A549 (cell line): Measurements from ENCODE around the gene SYT15.

ENCODE experiments used
- CEBPB ChIP-seq, 2 experiments: fragments of >200 bp in 1 of 2; sonication (Bioruptor Twin) in 1 of 2; formaldehyde crosslinking in 1 of 2; IDR thresholded peaks; 2 replicates each; pipeline ENCODE4 v1.6.1; 2012 to 2016
- CHD4 ChIP-seq: fragments of 200-600 bp; sonication (generic); IDR thresholded peaks from 2 replicates; pipeline ENCODE4 v1.6.1; 2016; ENCODE audit warnings: antibody characterized with exemption, mild to moderate bottlenecking, borderline replicate concordance
- EP300 ChIP-seq, 2 experiments: fragments of >200 bp; sonication (Bioruptor Twin); formaldehyde crosslinking; IDR thresholded peaks; 2 replicates in 1 of 2; 3 replicates in 1 of 2; pipeline ENCODE4 v1.6.1; 2016 to 2017
- FOXS1 ChIP-seq: fragments of 250-450 bp; sonication (Bioruptor Pico); IDR thresholded peaks from 2 replicates; pipeline ENCODE4 v1.5.0; 2020; ENCODE audit warnings: mild to moderate bottlenecking, moderate library complexity
- JUN ChIP-seq, 2 experiments: fragments of >200 bp; sonication (Bioruptor Twin); formaldehyde crosslinking; IDR thresholded peaks; 2 replicates in 1 of 2; 3 replicates in 1 of 2; pipeline ENCODE4 v1.6.1; 2016 to 2017
- MAFK ChIP-seq: fragments of 450-650 bp; IDR thresholded peaks from 2 replicates; pipeline ENCODE4 v1.6.1; 2014; ENCODE audit not compliant: partially characterized antibody
- PHF8 ChIP-seq: fragments of 200-600 bp; sonication (generic); IDR thresholded peaks from 2 replicates; pipeline ENCODE4 v1.6.1; 2016; ENCODE audit warnings: low read depth, mild to moderate bottlenecking, antibody characterized with exemption, moderate library complexity, borderline replicate concordance
- POLR2A ChIP-seq: IDR thresholded peaks from 2 replicates; pipeline ENCODE4 v1.6.1; 2012; ENCODE audit warnings: mild to moderate bottlenecking, low read length
- RARB ChIP-seq: fragments of 250-450 bp; sonication (Bioruptor Pico); IDR thresholded peaks from 2 replicates; pipeline ENCODE4 v1.8.0; 2021; ENCODE audit warnings: mild to moderate bottlenecking, moderate library complexity
- TF ChIP-seq, protein P1 (sequence below): fragments of >200 bp; sonication (Bioruptor Twin); formaldehyde crosslinking; IDR thresholded peaks from 3 replicates; pipeline ENCODE4 v1.5.1; 2016

DNA sequence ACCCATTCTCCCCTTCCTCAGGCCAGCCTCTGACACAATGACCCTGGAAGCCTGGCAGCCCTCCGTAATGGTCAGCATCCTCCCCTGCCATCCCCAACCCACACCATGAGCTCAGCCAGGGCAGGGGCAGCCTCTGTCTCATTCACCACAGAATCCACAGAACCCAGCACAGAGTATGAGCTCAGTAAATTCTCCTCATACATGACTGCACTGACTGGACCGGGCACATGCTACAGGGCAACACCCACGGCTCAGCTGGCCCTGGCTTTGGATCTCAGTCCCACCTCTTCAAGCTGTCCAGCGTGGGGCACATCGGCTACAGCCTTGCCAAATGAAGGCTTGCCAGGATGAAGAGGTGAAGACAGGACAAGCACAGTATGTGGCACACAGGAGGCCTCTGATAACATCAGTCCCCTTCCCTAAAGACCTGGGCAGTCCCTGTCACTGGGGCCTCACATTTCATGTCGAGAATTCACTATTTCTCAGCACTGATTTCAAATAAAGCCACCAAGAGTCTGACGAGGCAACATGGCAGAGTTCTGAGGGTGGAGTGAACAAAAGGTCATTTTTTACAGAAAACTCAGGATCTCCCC is 30.3 kb upstream of the SYT15 start:
- TF ChIP-seq CHD4 (no peak), MAFK (no peak), POLR2A (no peak), JUN (IDR thresholded peaks at IDR 0.05) (no peak), EP300 (IDR thresholded peaks at IDR 0.05) (no peak), RARB (CRISPR knock-in tag) (no peak), CEBPB (IDR thresholded peaks at IDR 0.05) (no peak), PHF8 (no peak), FOXS1 (CRISPR knock-in tag) (no peak)
- TF ChIP-seq, protein P1, sequence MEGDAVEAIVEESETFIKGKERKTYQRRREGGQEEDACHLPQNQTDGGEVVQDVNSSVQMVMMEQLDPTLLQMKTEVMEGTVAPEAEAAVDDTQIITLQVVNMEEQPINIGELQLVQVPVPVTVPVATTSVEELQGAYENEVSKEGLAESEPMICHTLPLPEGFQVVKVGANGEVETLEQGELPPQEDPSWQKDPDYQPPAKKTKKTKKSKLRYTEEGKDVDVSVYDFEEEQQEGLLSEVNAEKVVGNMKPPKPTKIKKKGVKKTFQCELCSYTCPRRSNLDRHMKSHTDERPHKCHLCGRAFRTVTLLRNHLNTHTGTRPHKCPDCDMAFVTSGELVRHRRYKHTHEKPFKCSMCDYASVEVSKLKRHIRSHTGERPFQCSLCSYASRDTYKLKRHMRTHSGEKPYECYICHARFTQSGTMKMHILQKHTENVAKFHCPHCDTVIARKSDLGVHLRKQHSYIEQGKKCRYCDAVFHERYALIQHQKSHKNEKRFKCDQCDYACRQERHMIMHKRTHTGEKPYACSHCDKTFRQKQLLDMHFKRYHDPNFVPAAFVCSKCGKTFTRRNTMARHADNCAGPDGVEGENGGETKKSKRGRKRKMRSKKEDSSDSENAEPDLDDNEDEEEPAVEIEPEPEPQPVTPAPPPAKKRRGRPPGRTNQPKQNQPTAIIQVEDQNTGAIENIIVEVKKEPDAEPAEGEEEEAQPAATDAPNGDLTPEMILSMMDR, result no peak
